NOMO-1 treated with dmso at 0.1 percent for 144 hours (cell line): ENCODE results near the gene ANKH.
"Not testable (repeated sequence)": the region's sequence is repeated elsewhere in the genome, so short reads cannot be mapped to it uniquely, and the experiment has no call there.

Source experiments
- DNase-seq: peaks from one replicate; lab custom pipeline; 2025; ENCODE audit not compliant: unreplicated experiment; lab: John Stamatoyannopoulos, UW

Gene ANKH

DNA sequence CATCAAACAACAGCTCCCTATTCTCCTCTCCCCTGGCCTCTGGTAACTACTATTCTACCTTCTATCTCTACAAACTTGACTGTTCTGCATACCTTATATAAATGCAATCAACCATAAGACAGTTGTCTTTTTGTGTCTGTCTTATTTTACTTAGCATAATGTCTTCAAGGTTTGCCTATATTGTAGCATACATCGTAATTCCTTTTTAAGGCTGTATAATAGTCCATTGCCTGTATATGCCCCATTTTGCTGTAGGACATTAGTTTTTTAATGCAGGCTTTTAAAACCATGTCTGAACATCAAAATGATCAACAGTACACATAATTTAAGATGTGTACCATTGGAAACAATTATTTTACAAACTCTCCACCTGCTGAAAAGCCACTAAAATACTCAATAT, 12.4 kb downstream of the ANKH start:
- no peak for DNase-seq

GRCh38 chr5:14855366-14855765, 16.2 kb downstream of the ANKH start:
- DNase-seq = no peak

GRCh38 chr5:14854799-14855198, 16.8 kb downstream of the ANKH start:
- DNase-seq = no peak

GRCh38 chr5:14853685-14854084, 17.9 kb downstream of the ANKH start:
- DNase-seq = no peak

- no peak for DNase-seq
Measured at GRCh38 chr5:14852779-14853178, 18.8 kb downstream of the ANKH start.

- no peak for DNase-seq
Measured at GRCh38 chr5:14851999-14852526, 19.5 kb downstream of the ANKH start.

GRCh38 chr5:14851597-14851996, 20.0 kb downstream of the ANKH start:
- no peak for DNase-seq

- DNase-seq = no peak
Measured at GRCh38 chr5:14851050-14851419, 20.5 kb downstream of the ANKH start.

DNA sequence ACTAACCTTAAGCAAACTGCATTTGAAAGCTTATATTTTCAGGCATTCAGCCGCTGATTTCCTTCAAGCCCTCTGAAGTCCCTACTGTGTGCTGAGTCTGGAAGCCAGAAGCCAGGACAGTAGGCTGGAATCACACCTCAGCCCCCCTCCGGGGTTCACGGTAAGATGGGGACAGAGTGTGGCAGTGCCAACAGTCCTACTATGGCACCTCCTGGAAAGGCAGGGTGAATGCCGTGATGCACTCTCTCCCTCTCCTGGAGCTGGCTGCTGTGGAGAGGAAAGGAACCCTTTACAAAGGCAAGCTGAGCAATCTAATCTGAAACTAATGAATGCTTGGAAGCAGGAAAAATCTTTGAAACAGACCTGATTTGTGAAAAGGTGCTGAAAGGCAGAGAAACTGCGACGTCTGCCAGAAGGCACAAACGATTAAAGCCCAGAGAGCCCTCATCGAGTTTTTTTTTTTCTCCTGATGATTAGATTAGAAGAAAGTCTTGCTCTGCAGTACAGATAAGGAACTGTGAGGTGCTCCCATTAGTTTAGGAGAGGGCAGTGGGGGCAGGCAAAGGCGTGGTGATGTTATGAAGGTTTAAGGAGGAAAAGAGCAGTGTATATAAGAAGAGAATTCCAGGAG, 21.0 kb downstream of the ANKH start:
- DNase-seq = no peak

GRCh38 chr5:14849516-14850294, 21.9 kb downstream of the ANKH start:
- no peak for DNase-seq

- not testable (repeated sequence) for DNase-seq
Measured at GRCh38 chr5:14848942-14849341, 22.6 kb downstream of the ANKH start.

- no peak for DNase-seq
Measured at GRCh38 chr5:14848385-14848784, 23.2 kb downstream of the ANKH start.

DNA sequence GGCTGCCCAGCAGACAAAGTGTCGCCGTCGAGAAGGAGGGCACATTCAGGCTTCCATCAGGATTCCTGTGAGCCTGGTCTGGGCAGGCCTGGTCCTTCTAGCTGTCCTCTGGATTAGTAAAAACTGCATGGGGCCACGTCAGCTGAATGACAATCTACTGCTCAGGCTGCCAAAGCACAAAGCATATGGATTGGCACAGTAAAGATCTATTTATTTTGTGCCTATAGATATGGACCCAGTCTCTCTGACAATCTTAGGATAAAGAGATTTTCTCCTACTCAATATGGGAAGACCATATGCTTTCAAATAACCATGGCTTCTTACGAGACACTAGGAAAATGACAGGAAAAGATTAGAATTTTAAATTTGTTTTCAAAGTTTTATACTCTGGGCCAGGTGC, 24.1 kb downstream of the ANKH start:
- DNase-seq = no peak

DNA sequence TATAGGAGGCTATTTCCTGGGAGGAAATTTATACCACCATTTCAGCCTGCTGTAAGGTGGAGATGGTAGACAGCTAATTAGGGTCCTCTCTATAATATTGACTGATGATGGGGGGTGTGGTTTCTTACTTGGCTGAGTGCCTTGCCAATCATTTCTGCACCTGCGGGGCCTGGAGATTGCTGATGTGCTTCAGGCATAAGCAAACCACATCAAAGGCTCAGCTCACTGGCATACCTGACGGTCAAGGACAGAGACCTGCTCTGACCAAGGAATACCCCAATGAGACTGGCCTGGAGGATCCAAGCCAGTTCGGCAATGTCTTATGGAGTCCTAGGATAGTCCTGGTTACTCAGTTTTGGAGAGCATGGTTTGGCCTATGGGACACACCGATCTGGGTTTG, 29.5 kb downstream of the ANKH start:
- no peak for DNase-seq

DNA sequence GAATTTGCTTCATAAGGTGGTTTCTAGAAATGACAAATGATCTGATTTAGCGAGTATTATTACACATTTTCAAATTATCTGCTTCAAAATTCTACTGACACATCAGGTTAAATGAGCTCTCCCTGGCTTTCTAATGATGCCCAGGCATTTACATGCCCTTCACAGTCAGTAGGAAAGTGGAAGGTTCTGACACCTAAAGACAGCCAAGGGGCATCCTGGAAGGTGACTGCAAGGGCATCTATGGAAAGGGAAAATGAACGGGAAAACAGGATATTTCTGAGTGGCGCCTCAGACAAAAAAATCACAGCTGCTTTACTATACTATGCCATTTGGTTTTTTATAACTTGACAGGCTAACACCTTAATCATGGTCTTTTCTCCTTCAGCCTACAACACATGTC, 31.0 kb downstream of the ANKH start:
- DNase-seq = no peak

DNA sequence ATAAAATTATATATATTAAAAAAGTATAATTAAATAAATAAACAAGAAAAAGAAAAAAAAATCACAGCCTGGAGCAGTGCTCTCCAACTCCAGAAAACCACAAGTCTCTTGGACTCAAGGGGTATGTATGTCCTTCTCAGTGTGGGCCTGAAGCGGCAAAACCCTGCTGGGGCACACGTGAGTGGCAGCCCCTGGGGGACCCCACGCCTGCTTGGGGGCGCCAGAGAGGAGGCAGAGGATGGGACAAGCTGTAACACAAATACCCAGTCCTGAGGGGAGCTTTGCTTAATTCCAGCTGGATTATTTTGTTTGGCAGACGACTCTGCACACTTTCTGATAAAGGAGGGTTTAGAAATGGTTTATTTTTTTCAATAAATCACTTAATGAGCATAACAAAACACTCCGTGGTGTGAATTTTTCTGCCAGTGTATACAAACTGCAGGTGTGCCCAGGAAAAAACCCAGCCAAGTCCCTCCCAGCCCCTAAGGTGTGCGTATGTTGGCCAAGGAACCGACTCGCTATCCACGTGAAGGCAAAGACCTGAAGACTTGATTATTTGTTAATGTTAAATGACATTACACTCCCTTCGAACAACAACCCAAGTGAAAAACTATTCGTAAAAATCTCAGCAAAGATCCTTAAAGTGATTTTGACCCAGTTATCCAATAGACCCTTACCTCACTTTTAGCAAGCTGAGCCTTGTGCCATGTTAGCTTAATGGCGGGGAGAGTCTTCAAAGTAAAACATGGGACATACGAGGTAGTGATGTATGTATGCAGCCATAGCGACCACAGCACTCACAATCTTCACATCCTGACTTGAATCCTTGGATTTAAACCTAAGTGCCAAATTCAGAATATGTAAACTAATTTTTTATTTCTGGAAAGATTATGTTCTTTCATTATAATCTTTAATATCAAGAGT, 32.9 kb downstream of the ANKH start:
- no peak for DNase-seq

GRCh38 chr5:14837423-14838122, 34.0 kb downstream of the ANKH start:
- not testable (repeated sequence) for DNase-seq

DNA sequence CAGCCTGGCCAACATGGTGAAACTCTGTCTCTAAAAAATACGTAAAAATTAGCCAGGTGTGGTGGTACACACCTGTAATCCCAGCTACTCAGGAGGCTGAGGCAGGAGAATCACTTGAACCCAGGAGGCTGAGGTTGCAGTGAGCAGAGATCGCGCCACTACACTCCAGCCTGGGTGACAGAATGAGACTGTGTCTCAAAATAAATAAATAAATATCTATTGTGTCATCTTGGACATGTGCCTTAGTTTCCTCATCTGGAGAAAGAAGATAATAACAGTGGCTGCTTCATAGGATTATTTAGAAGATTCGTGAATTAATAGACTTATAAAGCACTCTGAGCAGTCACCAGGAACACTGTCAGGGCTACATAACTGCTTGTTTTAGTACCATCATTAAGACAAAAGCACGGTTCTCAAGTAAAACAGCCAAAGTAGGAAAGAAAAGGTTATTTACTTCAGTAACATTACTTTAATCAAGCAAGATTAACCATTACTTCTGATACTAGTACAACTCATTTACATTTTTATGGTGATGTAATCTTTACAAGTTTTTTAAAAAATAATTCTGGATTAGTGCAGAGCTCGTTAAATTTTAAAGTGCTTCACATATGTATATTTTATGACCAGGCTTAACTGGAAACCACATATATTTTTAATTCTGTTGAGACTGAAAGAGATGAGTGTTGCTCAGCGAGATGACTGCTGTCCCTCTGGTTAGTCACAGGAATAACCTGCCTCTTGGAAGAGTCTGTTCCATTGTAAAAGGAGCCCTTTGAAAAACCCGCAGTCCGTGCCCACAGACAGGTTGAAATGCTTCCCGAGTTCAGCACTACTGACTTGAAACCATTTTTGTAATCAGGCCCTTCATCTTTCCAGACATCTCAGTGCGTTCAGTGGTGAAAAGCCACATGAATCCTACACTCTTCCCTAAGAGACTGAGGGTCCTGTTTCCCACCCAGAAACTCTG, 36.7 kb downstream of the ANKH start:
- DNase-seq = no peak

DNA sequence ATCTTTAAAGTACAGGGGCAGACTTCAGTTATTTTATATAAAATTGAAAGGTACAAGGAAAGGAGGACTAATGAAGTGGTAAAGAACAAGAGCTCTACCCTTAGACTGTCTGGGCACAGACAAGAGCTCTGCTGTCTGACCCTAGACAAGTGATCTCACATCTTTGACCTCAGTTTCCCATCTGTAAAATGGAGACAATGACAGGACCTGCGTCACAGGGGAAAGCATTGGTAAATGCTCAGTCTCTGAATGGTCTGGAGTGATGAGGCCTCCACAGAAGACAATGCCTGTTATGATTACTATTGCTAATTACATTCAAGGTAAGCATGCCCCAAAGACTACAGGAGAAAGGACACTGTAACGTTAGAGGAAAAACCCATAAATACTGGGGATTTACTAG, 37.5 kb downstream of the ANKH start:
- no peak for DNase-seq

GRCh38 chr5:14831006-14831338, 40.6 kb downstream of the ANKH start:
- DNase-seq = no peak
